Mucosa of rectum (tissue), 2 donors: Measurements from ENCODE around the gene SMARCC1.
"Not testable (repeated sequence)": the region's sequence is repeated elsewhere in the genome, so short reads cannot be mapped to it uniquely, and the experiment has no call there.

ENCODE experiments used
- H3K27ac ChIP-seq, 2 donors: one replicate each; pipeline ENCODE4 v1.7.0; 2013; ENCODE audit warnings: inconsistent platforms in 2 of 2, low read depth in 2 of 2, low read length in 2 of 2
- H3K27me3 ChIP-seq, 2 donors: one replicate each; pipeline ENCODE4 v1.7.0; 2013; ENCODE audit warnings: low read length in 2 of 2; ENCODE audit not compliant: control insufficient read depth in 2 of 2, insufficient read depth in 2 of 2
- H3K36me3 ChIP-seq, 2 donors: one replicate each; pipeline ENCODE4 v1.7.0; 2013; ENCODE audit warnings: low read length in 2 of 2; ENCODE audit not compliant: control insufficient read depth in 2 of 2, insufficient read depth in 2 of 2
- H3K4me1 ChIP-seq, 2 donors: one replicate each; pipeline ENCODE4 v1.7.0; 2013; ENCODE audit warnings: low read length in 2 of 2, mild to moderate bottlenecking in 1 of 2; ENCODE audit not compliant: control insufficient read depth in 2 of 2, insufficient read depth in 2 of 2
- H3K4me3 ChIP-seq, 2 donors: one replicate each; pipeline ENCODE4 v1.7.0; 2013; ENCODE audit warnings: low read length in 2 of 2
- H3K9ac ChIP-seq, 2 donors: one replicate each; pipeline ENCODE4 v1.7.0; 2013; ENCODE audit warnings: low read length in 2 of 2, low read depth in 1 of 2, mild to moderate bottlenecking in 1 of 2
- H3K9me3 ChIP-seq, 2 donors: one replicate each; pipeline ENCODE4 v1.7.0; 2013; ENCODE audit warnings: low read length in 2 of 2; ENCODE audit not compliant: control insufficient read depth in 2 of 2
- donor health status: healthy.
- donor health status: Normal muscosa, but diverticular disease.

Gene SMARCC1

DNA sequence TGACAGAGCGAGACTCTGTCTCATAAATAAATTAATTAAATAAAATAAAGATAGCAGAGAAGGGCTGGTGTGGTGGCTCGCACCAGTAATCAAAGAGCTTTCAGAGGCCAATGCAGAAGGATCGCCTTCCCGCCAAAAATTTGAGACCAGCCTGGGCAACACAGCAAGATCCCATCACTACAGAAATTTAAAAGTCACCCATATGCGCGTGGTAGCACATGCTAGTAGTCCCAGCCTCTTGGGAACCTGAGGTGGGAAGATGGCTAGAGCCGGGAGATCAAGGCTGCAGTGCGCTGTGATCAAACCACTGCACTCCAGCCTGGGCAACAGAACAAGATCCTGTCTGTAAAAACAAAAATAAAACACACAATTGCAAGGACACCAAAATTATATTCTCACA lies 9.6 kb downstream of the SMARCC1 start:
- Histone ChIP-seq H3K4me1 (no peaks in the 10 kb centered on the region), H3K9me3 (no peaks in the 10 kb centered on the region), H3K27ac (no peak overlapping the region), H3K4me3 (no peak overlapping the region), H3K36me3 (peaks cover 8 to 13% of the 10 kb centered on the region in 2 donors), H3K9ac (no peak overlapping the region), H3K27me3 (no peaks in the 10 kb centered on the region)

- Histone ChIP-seq H3K9ac (no peak overlapping the region), H3K4me1 (no peaks in the 10 kb centered on the region), H3K36me3 (peaks cover 10 to 17% of the 10 kb centered on the region in 2 donors)
Observed at GRCh38 chr3:47766186-47766585, 15.5 kb downstream of the SMARCC1 start.

GRCh38 chr3:47762233-47762632 lies 19.5 kb downstream of the SMARCC1 start:
- Histone ChIP-seq H3K36me3 (peaks cover 7 to 19% of the 10 kb centered on the region in 2 donors), H3K4me1 (no peaks in the 10 kb centered on the region), H3K27ac (no peak overlapping the region), H3K27me3 (no peaks in the 10 kb centered on the region), H3K9me3 (no peaks in the 10 kb centered on the region), H3K4me3 (no peak overlapping the region), H3K9ac (no peak overlapping the region)

More at GRCh38 chr3:47766186-47766585, 15.5 kb downstream of the SMARCC1 start:
- no peak overlapping the region for H3K27ac ChIP-seq
- no peaks in the 10 kb centered on the region for H3K27me3 ChIP-seq
- H3K9me3 ChIP-seq: no peaks in the 10 kb centered on the region
- H3K4me3 ChIP-seq: no peak overlapping the region

DNA sequence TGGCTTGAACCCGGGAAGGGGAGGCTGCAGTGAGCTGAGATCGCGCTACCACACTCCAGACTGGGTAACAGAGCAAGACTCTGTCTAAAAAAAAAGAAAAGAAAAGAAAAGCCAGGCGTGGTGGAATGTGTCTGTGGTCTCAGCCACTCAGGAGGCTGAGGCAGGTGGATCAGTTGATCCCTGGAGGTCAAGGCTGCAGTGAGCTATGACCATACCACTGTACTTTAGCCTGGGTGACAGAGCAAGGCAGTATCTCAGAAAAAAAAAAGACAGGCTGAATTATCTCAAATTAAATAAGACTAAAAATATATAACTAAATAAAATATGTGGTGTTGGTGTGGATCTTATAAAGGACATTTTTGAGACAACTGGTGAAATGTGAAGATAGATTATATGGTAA lies 20.6 kb downstream of the SMARCC1 start:
- Histone ChIP-seq H3K27ac (no peak overlapping the region), H3K4me3 (no peak overlapping the region), H3K9ac (no peak overlapping the region), H3K9me3 (no peaks in the 10 kb centered on the region), H3K4me1 (no peaks in the 10 kb centered on the region), H3K27me3 (no peaks in the 10 kb centered on the region), H3K36me3 (peaks cover 7 to 19% of the 10 kb centered on the region in 2 donors)

- H3K27ac ChIP-seq, H3K9me3 ChIP-seq, H3K4me3 ChIP-seq, H3K4me1 ChIP-seq, H3K27me3 ChIP-seq, H3K9ac ChIP-seq: not testable (repeated sequence)
- H3K36me3 ChIP-seq: peaks cover 7 to 19% of the 10 kb centered on the region in 2 donors
Observed at GRCh38 chr3:47760207-47760606, 21.5 kb downstream of the SMARCC1 start.

GRCh38 chr3:47758261-47759025 lies 23.2 kb downstream of the SMARCC1 start:
- Histone ChIP-seq H3K9ac (no peak overlapping the region), H3K27ac (no peak overlapping the region), H3K36me3 (peaks cover 4 to 13% of the 10 kb centered on the region in 2 donors), H3K4me3 (no peak overlapping the region), H3K27me3 (no peaks in the 10 kb centered on the region), H3K9me3 (no peaks in the 10 kb centered on the region), H3K4me1 (no peaks in the 10 kb centered on the region)

GRCh38 chr3:47752716-47753115 lies 29.0 kb downstream of the SMARCC1 start:
- H3K27ac ChIP-seq: no peak overlapping the region
- H3K9me3 ChIP-seq: no peaks in the 10 kb centered on the region
- H3K4me3 ChIP-seq: no peak overlapping the region
- H3K27me3 ChIP-seq: no peaks in the 10 kb centered on the region
- H3K9ac ChIP-seq: no peak overlapping the region
- H3K36me3 ChIP-seq: peaks cover 0 to 7% of the 10 kb centered on the region in 2 donors
- H3K4me1 ChIP-seq: no peaks in the 10 kb centered on the region

DNA sequence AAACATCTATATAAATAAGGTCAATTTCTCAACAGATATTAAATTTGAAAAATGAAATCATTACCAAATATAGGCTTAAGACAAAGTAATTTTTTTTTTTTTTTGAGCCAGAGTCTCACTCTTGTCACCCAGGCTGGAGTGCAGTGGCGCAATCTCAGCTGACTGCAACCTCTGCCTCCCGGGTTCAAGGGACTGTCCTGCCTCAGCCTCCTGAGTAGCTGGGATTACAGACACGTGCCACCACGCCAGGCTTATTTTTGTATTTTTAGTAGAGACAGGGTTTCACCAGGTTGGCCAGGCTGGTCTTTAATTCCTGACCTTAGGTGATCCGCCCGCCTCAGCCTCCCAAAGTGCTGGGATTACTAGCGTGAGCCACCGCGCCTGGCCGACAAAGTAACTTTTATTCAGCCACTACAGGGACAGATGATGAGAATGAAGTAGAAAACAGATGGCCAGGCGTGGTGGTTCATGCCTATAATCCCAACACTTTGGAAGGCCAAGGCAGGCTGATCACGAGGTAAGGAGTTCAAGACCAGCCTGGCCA lies 30.8 kb downstream of the SMARCC1 start:
- not testable (repeated sequence) for H3K4me1 ChIP-seq, H3K9ac ChIP-seq, H3K9me3 ChIP-seq, H3K4me3 ChIP-seq, H3K27me3 ChIP-seq, H3K36me3 ChIP-seq, H3K27ac ChIP-seq

- H3K27ac ChIP-seq: no peak overlapping the region
- no peaks in the 10 kb centered on the region for H3K4me1 ChIP-seq
- H3K27me3 ChIP-seq: no peaks in the 10 kb centered on the region
- no peaks in the 10 kb centered on the region for H3K9me3 ChIP-seq
- H3K36me3 ChIP-seq: peaks cover 7 to 13% of the 10 kb centered on the region in 2 donors
- H3K4me3 ChIP-seq: no peak overlapping the region
- H3K9ac ChIP-seq: no peak overlapping the region
Observed at GRCh38 chr3:47747558-47747957, 34.1 kb downstream of the SMARCC1 start.

DNA sequence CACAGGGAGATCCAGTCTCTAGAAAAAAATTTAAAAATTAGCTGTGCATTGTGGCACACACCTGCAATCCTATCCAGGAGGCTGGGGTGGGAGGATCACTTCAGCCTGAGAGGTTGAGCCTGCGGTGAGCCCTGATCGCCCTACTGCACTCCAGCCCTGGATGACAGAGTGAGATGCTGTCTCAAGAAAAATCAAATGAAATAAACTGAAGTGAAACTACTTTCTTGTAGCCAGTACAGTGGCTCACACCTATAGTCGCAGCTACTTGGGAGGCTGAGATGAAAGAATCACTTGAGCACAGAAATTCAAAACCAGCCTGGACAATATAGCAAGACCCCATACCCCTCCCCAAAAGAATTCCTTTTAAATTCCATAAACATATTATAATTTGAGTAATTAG lies 35.4 kb downstream of the SMARCC1 start:
- H3K27me3 ChIP-seq: no peaks in the 10 kb centered on the region
- H3K36me3 ChIP-seq: peaks cover 7 to 13% of the 10 kb centered on the region in 2 donors
- H3K4me1 ChIP-seq: no peaks in the 10 kb centered on the region
- no peak overlapping the region for H3K27ac ChIP-seq
- no peak overlapping the region for H3K9ac ChIP-seq
- H3K9me3 ChIP-seq: no peaks in the 10 kb centered on the region
- H3K4me3 ChIP-seq: no peak overlapping the region
